Measurements from ENCODE around the gene INTS7.

DNA sequence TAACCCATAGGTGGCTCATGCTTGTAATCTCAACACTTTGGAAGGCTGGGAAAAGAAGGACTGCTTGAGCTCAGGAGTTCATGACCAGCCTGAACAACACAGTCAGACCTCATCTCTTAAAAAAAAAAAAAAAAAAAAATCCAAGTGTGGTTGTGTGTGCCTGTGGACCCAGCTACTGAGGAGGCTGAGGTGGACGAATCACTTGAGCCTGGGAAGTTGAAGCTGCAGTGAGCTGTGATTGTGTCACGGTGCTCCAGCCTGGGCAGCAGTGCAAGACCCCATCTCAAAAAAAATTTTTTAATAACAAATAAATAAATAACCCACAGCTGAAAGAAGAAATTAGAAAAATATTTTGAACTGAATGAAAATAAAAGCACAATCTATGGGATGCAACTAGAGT lies 13.8 kb downstream of the INTS7 start:
- no peak for TF ChIP-seq POLR2A (IDR thresholded peaks at IDR 0.05)
- TF ChIP-seq, protein P1, sequence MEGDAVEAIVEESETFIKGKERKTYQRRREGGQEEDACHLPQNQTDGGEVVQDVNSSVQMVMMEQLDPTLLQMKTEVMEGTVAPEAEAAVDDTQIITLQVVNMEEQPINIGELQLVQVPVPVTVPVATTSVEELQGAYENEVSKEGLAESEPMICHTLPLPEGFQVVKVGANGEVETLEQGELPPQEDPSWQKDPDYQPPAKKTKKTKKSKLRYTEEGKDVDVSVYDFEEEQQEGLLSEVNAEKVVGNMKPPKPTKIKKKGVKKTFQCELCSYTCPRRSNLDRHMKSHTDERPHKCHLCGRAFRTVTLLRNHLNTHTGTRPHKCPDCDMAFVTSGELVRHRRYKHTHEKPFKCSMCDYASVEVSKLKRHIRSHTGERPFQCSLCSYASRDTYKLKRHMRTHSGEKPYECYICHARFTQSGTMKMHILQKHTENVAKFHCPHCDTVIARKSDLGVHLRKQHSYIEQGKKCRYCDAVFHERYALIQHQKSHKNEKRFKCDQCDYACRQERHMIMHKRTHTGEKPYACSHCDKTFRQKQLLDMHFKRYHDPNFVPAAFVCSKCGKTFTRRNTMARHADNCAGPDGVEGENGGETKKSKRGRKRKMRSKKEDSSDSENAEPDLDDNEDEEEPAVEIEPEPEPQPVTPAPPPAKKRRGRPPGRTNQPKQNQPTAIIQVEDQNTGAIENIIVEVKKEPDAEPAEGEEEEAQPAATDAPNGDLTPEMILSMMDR (IDR thresholded peaks at IDR 0.05) = no peak
